HG03460 (cell line): ENCODE measurements around the gene CYP3A7.
"Not testable (repeated sequence)": the region's sequence is repeated elsewhere in the genome, so short reads cannot be mapped to it uniquely, and the experiment has no call there.

ENCODE experiments used
- ATAC-seq: cut with Tn5 transposase; IDR thresholded peaks from one replicate; pipeline ENCODE4 v1.9.1; 2021; ENCODE audit not compliant: unreplicated experiment

The CYP3A7 gene

GRCh38 chr7:99709838-99710578 is 25.0 kb downstream of the CYP3A7 start:
- no peak for ATAC-seq

- ATAC-seq = no peak
Observed at GRCh38 chr7:99709260-99709659, 25.7 kb downstream of the CYP3A7 start.

GRCh38 chr7:99707096-99707495 is 27.9 kb downstream of the CYP3A7 start:
- no peak for ATAC-seq

GRCh38 chr7:99699946-99700345 is 35.0 kb downstream of the CYP3A7 start:
- ATAC-seq = no peak

- ATAC-seq = not testable (repeated sequence)
Observed at GRCh38 chr7:99698867-99699730, 35.9 kb downstream of the CYP3A7 start.

- no peak for ATAC-seq
Observed at GRCh38 chr7:99694912-99695304, 40.1 kb downstream of the CYP3A7 start.

- no peak for ATAC-seq
Observed at GRCh38 chr7:99694201-99694911, 40.6 kb downstream of the CYP3A7 start.

GRCh38 chr7:99693427-99694200 is 41.4 kb downstream of the CYP3A7 start:
- no peak for ATAC-seq

GRCh38 chr7:99693100-99693426 is 41.9 kb downstream of the CYP3A7 start:
- no peak for ATAC-seq

GRCh38 chr7:99692563-99692962 is 42.4 kb downstream of the CYP3A7 start:
- not testable (repeated sequence) for ATAC-seq

- ATAC-seq = not testable (repeated sequence)
Observed at GRCh38 chr7:99691658-99692057, 43.3 kb downstream of the CYP3A7 start.

GRCh38 chr7:99690918-99691317 is 44.1 kb downstream of the CYP3A7 start:
- not testable (repeated sequence) for ATAC-seq

- ATAC-seq = not testable (repeated sequence)
Observed at GRCh38 chr7:99685871-99686608, 49.0 kb downstream of the CYP3A7 start.

- ATAC-seq = no peak
Observed at GRCh38 chr7:99685129-99685758, 49.8 kb downstream of the CYP3A7 start.

GRCh38 chr7:99679400-99680191 is 55.4 kb downstream of the CYP3A7 start, which contains the start of gene CYP3A5:
TSS of gene CYP3A5 (minus strand) at chr7:99679996. CDS start at chr7:99679896, 100 bp downstream.
- no peak for ATAC-seq

- ATAC-seq = no peak
Observed at GRCh38 chr7:99679032-99679399, 56.0 kb downstream of the CYP3A7 start.

- ATAC-seq = no peak
Observed at GRCh38 chr7:99677648-99678045, 57.3 kb downstream of the CYP3A7 start.

- no peak for ATAC-seq
Observed at GRCh38 chr7:99677013-99677647, 57.9 kb downstream of the CYP3A7 start.
